ENCODE results near the gene ANGPTL5. TPM values are rescaled to one million over a fixed set of nuclear protein-coding genes. Genes with fewer than 3 reads are reported as not detected.

Gene ANGPTL5
- total RNA-seq, 1 donor from 2014 or later: not detected

DNA sequence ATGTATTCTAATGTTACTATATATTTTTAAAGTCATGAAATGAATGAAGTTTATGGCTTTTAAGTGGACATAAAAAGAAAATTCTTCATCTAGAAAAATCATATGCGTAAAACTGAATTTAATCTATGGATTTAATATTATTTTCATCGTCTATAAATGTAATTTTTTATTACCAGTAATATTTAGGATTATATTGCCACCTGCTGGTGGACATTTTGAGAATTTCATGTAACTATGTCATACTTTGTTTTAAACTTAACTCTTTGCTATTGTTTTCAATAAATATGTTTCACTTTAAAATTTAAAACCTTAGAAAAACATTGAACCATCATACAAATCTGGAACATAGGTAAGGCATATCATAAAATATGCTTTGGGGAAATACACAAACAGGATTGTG is 68.1 kb downstream of the ANGPTL5 start:
- DNase-seq: no peak
- no peaks in the 10 kb centered on the region for H3K27me3 Mint-ChIP-seq (ENCODE audit: unreplicated experiment)
- peak; percentile 82 for TF ChIP-seq CTCF (IDR thresholded peaks at IDR 0.05; ENCODE audit: partially characterized antibody, unreplicated experiment)
- H3K9me3 Mint-ChIP-seq (ENCODE audit: unreplicated experiment): no peaks in the 10 kb centered on the region
- no peaks in the 10 kb centered on the region for H3K4me1 Mint-ChIP-seq (ENCODE audit: low read depth, unreplicated experiment)
- H3K4me3 Mint-ChIP-seq (ENCODE audit: unreplicated experiment): no peak overlapping the region
- H3K27ac Mint-ChIP-seq (ENCODE audit: unreplicated experiment): no peak overlapping the region
- H3K36me3 Mint-ChIP-seq (ENCODE audit: unreplicated experiment): peaks cover 4% of the 10 kb centered on the region

DNA sequence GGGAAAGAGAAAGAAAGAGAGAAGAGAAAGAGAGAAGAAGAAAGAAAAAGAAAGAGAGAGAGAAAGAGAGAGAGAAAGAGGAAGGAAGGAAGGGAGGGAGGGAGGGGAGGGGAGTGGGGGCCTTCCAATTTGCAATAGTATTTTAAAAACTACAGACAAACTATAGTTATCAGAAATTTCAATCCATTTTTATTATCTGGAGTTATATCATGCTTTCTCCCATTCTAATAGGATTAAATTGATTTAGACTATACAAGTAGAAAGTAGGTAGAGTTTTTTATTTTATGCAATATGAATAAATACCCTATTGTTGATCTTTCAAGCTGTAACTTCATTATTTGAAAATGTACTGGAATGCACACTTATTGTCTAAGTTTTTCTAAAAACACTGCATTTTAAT is 71.7 kb downstream of the ANGPTL5 start:
- no peaks in the 10 kb centered on the region for H3K27me3 Mint-ChIP-seq (ENCODE audit: unreplicated experiment)
- H3K36me3 Mint-ChIP-seq (ENCODE audit: unreplicated experiment): no peaks in the 10 kb centered on the region
- H3K4me3 Mint-ChIP-seq (ENCODE audit: unreplicated experiment): no peak overlapping the region
- no peak overlapping the region for H3K27ac Mint-ChIP-seq (ENCODE audit: unreplicated experiment)
- H3K9me3 Mint-ChIP-seq (ENCODE audit: unreplicated experiment): no peaks in the 10 kb centered on the region
- no peak for TF ChIP-seq CTCF (IDR thresholded peaks at IDR 0.05; ENCODE audit: partially characterized antibody, unreplicated experiment)
- DNase-seq: no peak
- H3K4me1 Mint-ChIP-seq (ENCODE audit: low read depth, unreplicated experiment): no peaks in the 10 kb centered on the region

DNA sequence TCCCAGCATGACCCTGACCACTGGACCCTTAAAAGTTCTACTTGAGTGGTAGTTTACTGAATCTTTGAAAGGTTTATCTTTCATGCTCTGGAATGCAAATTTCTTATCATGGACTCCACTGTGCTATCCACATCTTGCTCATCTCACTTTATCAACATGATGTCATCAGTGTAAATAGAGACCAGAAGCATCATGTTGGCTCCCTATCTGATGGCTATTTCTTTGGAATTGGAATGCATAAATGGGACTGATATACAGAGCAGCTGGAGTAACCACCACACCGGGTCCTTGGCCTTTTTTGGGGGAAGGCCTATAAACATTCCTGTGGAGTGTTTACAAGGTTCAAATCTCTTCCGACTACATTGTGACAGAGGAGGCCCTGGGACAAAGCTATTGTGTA is 75.6 kb downstream of the ANGPTL5 start:
- Mint-ChIP-seq H3K36me3 (ENCODE audit: unreplicated experiment) (no peaks in the 10 kb centered on the region), H3K9me3 (ENCODE audit: unreplicated experiment) (no peaks in the 10 kb centered on the region), H3K27me3 (ENCODE audit: unreplicated experiment) (no peaks in the 10 kb centered on the region), H3K4me3 (ENCODE audit: unreplicated experiment) (no peak overlapping the region), H3K27ac (ENCODE audit: unreplicated experiment) (no peak overlapping the region), H3K4me1 (ENCODE audit: low read depth, unreplicated experiment) (no peaks in the 10 kb centered on the region)
- no peak for DNase-seq
- no peak for TF ChIP-seq CTCF (IDR thresholded peaks at IDR 0.05; ENCODE audit: partially characterized antibody, unreplicated experiment)

Other genes with a start within 250 kb of the ANGPTL5 start
- 3.9 TPM for gene CEP126, start 1.5 kb downstream of the ANGPTL5 start, total RNA-seq (ENCODE audit: unreplicated experiment)
- gene CFAP300, start 130.9 kb upstream of the ANGPTL5 start, total RNA-seq (ENCODE audit: unreplicated experiment): 1.4 TPM
- 1.3 TPM for gene YAP1, start 193.9 kb upstream of the ANGPTL5 start, total RNA-seq (ENCODE audit: unreplicated experiment)

All from glutamatergic neuron (in vitro differentiated cells).